GM10248 (cell line): ENCODE results near the gene NIPBL.
"Not testable (repeated sequence)": the region's sequence is repeated elsewhere in the genome, so short reads cannot be mapped to it uniquely, and the experiment has no call there.

Experiments used
- CTCF ChIA-PET: fragments of 300-600 bp; sonication (Branson Sonifier 250); formaldehyde crosslinking; extraction: SDS; loops from one replicate; lab custom pipeline; 2021; ENCODE audit warnings: antibody characterized with exemption; lab: Yijun Ruan, JAX
- POLR2A ChIA-PET: fragments of 350-650 bp; sonication (Branson Sonifier 250); formaldehyde crosslinking; extraction: SDS; loops from one replicate; lab custom pipeline; 2020; ENCODE audit warnings: antibody characterized with exemption; lab: Yijun Ruan, JAX
- DNase-seq: peaks from one replicate; pipeline ENCODE4 v3.0.0; 2012; ENCODE audit errors: extremely low spot score
- CTCF ChIP-seq: IDR thresholded peaks from 2 replicates; pipeline ENCODE4 v1.5.1; 2012; ENCODE audit warnings: mild to moderate bottlenecking, low read depth; ENCODE audit errors: extremely low read depth, missing control alignments, control extremely low read depth

Gene NIPBL

GRCh38 chr5:36888303-36888702 lies 11.7 kb downstream of the NIPBL start:
- POLR2A ChIA-PET: no interaction called here
- no peak for DNase-seq
- CTCF ChIA-PET: no interaction called here
- TF ChIP-seq CTCF: no peak

GRCh38 chr5:36889264-36889663 lies 12.7 kb downstream of the NIPBL start:
- TF ChIP-seq CTCF: no peak
- CTCF ChIA-PET: interaction anchor here (0.9 kb wide), 1 partner anchor 13 kb away, joined by 3 read pairs; the partner anchor contains the start of gene NIPBL
- no peak for DNase-seq
- POLR2A ChIA-PET: no interaction called here

- no peak for DNase-seq
- POLR2A ChIA-PET: interaction anchor here (0.5 kb wide), 1 partner anchor 21 kb away, joined by 8 read pairs; no protein-coding TSS in a partner anchor
- TF ChIP-seq CTCF: no peak
- CTCF ChIA-PET: interaction anchor here (1.0 kb wide), 1 partner anchor 20 kb away, joined by 3 read pairs; no protein-coding TSS in a partner anchor
These were observed 14.7 kb downstream of the NIPBL start for GRCh38 chr5:36891266-36891665.

GRCh38 chr5:36892085-36892830 lies 15.7 kb downstream of the NIPBL start:
- POLR2A ChIA-PET, DNase-seq: not testable (repeated sequence)
- CTCF ChIA-PET: interaction anchor here (1.2 kb wide), 1 partner anchor 153 kb away, joined by 3 read pairs; no protein-coding TSS in a partner anchor

- POLR2A ChIA-PET: interaction anchor here (0.8 kb wide), 1 partner anchor 19 kb away, joined by 3 read pairs; no protein-coding TSS in a partner anchor
- DNase-seq: no peak
- CTCF ChIA-PET: interaction anchor here (0.8 to 1.5 kb wide), 6 partner anchors 9 to 165 kb away, joined by 3 to 6 read pairs (median 4); partner anchors contain the start of gene NIPBL
- no peak for TF ChIP-seq CTCF
These were observed 18.4 kb downstream of the NIPBL start for GRCh38 chr5:36894954-36895353.

GRCh38 chr5:36896476-36896875 lies 19.9 kb downstream of the NIPBL start:
- ChIA-PET CTCF (no interaction called here), POLR2A (no interaction called here)
- no peak for TF ChIP-seq CTCF
- no peak for DNase-seq

GRCh38 chr5:36897616-36898015 lies 21.0 kb downstream of the NIPBL start:
- no peak for DNase-seq
- ChIA-PET CTCF (interaction anchor here (1.5 kb wide), 1 partner anchor 12 kb away, joined by 4 read pairs; no protein-coding TSS in a partner anchor), POLR2A (no interaction called here)
- TF ChIP-seq CTCF: no peak
